ENCODE data around the gene TTC23L.

The TTC23L gene

GRCh38 chr5:34926318-34926888, 87.4 kb downstream of the TTC23L start:
- DNase-seq, result no peak

GRCh38 chr5:34927785-34928184, 88.8 kb downstream of the TTC23L start:
- DNase-seq, result no peak

- no peak for DNase-seq
Observed at GRCh38 chr5:34928267-34928666, 89.3 kb downstream of the TTC23L start.

- DNase-seq, result peak; percentile 98 to 99
Observed at GRCh38 chr5:34929134-34929719, 90.3 kb downstream of the TTC23L start, which contains the start of gene DNAJC21. Gene DNAJC21, plus strand, starts transcription at chr5:34929559. Its CDS starts 261 bp downstream, at chr5:34929820.

GRCh38 chr5:34929720-34930461, 90.9 kb downstream of the TTC23L start:
- DNase-seq, result peak; percentile 83 to 86

GRCh38 chr5:34930462-34930844, 91.5 kb downstream of the TTC23L start:
- DNase-seq, result no peak

GRCh38 chr5:34930870-34931269, 91.9 kb downstream of the TTC23L start:
- DNase-seq, result no peak

- no peak for DNase-seq
Observed at GRCh38 chr5:34932947-34933346, 94.0 kb downstream of the TTC23L start.

DNA sequence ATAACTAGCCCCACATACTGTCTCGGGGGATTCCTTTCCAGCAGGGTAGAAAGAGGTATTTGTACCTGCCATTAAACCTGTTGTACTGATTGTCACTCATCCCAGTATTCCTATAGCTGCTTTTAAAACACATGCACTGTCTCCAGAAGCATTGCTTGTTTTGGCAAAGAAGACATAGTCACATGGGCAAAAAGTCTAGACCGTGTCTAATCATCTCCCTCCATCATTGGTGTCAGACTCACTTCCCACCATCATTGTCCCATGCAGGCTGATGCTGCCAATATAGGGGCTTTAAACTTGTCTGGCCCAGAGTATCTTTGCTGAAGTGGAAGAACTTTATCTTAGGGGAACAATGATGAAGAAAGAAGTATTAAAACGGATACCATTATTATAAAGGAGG, 103.0 kb downstream of the TTC23L start:
- DNase-seq, result no peak

DNA sequence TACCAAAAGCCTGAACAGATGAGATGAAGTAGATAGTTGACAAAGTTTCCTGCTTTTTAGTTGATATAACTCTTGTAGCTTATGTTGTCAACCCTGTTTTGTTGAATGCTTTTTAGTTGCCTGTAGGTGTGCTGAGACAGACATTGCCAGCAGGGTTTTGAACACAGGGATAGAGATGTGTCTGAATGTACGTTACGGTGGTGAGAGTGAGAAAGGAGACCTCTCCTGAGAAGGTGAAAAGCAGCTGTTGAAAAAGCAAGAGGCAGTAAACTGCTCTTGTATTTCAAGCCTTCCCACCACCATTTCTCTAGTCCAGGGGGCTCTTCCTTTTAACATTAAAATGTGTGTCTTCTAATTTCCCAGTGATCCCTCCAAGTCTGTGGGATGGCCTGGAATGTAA, 105.1 kb downstream of the TTC23L start:
- no peak for DNase-seq

DNA sequence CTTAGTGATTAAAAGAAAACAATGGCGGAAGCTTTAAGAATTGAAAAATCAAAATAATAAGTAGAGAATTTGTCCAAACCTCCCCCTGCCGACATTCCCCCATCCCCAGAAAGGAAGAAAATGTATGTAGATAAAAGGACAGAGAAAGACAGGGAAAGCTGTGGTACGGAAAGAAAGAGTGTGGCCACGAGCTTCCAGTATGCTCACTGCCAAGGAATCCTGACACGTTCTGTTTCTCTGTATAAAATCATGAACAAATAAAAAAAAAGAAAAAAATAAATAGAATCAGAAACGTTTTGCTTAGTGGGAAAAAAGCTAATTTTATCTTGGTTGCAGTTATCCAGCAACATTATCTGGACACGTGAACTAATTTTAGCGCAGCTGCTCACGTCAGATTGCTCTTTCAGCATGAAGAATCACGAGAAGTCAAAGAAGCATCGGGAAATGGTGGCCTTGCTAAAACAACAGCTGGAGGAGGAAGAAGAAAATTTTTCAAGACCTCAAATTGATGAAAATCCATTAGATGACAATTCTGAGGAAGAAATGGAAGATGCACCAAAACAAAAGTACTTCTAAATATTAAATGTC, 105.6 kb downstream of the TTC23L start:
- DNase-seq, result no peak
